ENCODE data around the gene SSRP1.

DNA sequence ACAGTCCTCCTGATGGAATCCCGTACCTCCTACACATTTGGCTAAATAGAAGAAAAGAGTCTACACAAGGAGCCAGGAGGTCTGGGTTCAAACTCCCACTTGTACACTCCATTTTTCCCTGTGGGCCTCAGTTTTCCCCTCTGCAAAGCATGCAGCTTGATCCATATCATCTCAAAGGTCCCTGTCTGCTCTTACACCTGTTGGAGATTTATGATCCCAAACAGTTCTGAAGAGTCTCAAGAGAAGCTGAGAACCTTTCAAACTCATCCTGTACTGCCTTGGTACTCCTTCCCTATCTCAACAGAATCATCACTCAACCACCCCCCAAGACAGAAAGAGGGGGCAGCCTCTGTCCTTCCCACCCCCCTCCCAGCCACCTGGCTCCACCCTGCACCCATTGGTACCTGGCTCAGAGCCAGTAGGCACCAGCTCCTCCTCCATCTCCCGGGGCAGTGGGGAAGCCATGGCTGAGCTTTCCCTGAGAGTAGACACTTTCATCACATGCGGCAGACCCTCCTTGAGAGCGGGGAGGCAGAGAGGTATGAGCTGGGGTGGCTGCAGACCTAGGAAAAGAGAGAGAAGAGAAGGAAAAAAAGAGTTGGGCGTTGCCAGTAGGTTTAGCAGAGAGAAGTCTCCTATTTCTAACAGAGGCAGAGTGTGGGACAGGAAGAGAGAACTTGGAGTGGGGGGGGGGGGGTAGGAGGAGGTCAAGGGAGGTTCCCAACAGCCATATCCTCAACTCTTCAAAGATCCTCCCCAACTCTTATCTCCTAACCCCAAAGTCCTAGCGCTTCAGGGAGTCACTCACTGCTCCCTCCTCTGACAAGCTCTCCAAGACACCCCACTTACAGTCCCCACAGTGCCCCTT, 14.1 kb downstream of the SSRP1 start:
- TF ChIP-seq, protein P1, sequence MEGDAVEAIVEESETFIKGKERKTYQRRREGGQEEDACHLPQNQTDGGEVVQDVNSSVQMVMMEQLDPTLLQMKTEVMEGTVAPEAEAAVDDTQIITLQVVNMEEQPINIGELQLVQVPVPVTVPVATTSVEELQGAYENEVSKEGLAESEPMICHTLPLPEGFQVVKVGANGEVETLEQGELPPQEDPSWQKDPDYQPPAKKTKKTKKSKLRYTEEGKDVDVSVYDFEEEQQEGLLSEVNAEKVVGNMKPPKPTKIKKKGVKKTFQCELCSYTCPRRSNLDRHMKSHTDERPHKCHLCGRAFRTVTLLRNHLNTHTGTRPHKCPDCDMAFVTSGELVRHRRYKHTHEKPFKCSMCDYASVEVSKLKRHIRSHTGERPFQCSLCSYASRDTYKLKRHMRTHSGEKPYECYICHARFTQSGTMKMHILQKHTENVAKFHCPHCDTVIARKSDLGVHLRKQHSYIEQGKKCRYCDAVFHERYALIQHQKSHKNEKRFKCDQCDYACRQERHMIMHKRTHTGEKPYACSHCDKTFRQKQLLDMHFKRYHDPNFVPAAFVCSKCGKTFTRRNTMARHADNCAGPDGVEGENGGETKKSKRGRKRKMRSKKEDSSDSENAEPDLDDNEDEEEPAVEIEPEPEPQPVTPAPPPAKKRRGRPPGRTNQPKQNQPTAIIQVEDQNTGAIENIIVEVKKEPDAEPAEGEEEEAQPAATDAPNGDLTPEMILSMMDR (optimal IDR thresholded peaks at IDR 0.05 in 1 of 3, IDR thresholded peaks at IDR 0.05 in 1 of 3, conservative IDR thresholded peaks at IDR 0.05 in 1 of 3; ENCODE audit: extremely low read depth in 1 of 3, insufficient read depth in 2 of 3, low read length in 3 of 3), result no peak
- no peak for TF ChIP-seq EZH2 (IDR thresholded peaks at IDR 0.05; ENCODE audit: low read length)

Data from keratinocyte (primary cell).